Pancreas (tissue), 10 donors: Measurements from ENCODE around the gene CAMK1D. TPM values are rescaled to one million over a fixed set of nuclear protein-coding genes. Genes with fewer than 3 reads are reported as not detected.
"Not testable (repeated sequence)": the region's sequence is repeated elsewhere in the genome, so short reads cannot be mapped to it uniquely, and the experiment has no call there.

ENCODE experiments used
- ATAC-seq, 4 donors: fragments of 200-7000 bp; cut with Tn5 transposase; one replicate each; pipeline versions ENCODE4 v1.8.0 to v1.9.1; 2020; ENCODE audit warnings: mild to moderate bottlenecking in 4 of 4, moderate library complexity in 4 of 4
- DNase-seq, 6 donors: peaks; one replicate each; pipeline ENCODE4 v3.0.0-alpha.2; 2020
- FAIRE-seq: peaks from 2 replicates; lab custom pipeline; 2012; peaks lifted over from hg19 to GRCh38; lab: Jason Lieb, UNC
- H3K27ac ChIP-seq, 4 donors: fragments of 200-600 bp; sonication (generic); 1 replicate in 3 of 4; 2 replicates in 1 of 4; pipeline versions ENCODE4 v1.5.0 to v1.8.0; 2020
- H3K27me3 ChIP-seq, 4 donors: fragments of 200-600 bp; one replicate each; pipeline ENCODE4 v1.8.0; 2021
- H3K36me3 ChIP-seq, 3 donors: fragments of 200-600 bp; sonication (generic) in 1 of 3; one replicate each; pipeline versions ENCODE4 v1.5.0 to v1.8.0; 2020 to 2021
- H3K4me1 ChIP-seq, 3 donors: fragments of 200-600 bp; one replicate each; pipeline ENCODE4 v1.8.0; 2021
- H3K4me3 ChIP-seq, 4 donors: fragments of 200-600 bp; sonication (generic) in 2 of 4; one replicate each; pipeline versions ENCODE4 v1.5.0 to v1.8.0; 2020 to 2021
- H3K9me3 ChIP-seq, 4 donors: fragments of 200-600 bp; one replicate each; pipeline ENCODE4 v1.8.0; 2021
- WGBS, 2 donors: extraction: QIAGEN DNeasy Blood & Tissue Kit; methylation state at CpG; one replicate each; pipeline ENCODE4 v1.1.7; 2013; 5-methylcytosine and 5-hydroxymethylcytosine counted together
- intact Hi-C, 3 donors: fragments of 100-400 bp; cut with DNase I; formaldehyde crosslinking; loops; one replicate each; pipeline versions ENCODE4 v1.11.1 to v1.14.2; 2022
- polyA plus RNA-seq, 2 donors: library from polyadenylated mRNA; stranded (reverse); fragments of 200-250 nt; gene quantifications; one replicate each; pipeline ENCODE4 v1.2.3, GENCODE V29; 2013
- total RNA-seq, 6 donors: library from RNA; stranded (reverse); fragmentation: NEBNext Ultra II Directional in 4 of 6; extraction: Animal tissue kit (Norgen Biotek cat#: 25700) in 4 of 6; gene quantifications; one replicate each; pipeline versions ENCODE4 v1.2.1 to v1.2.4, GENCODE V29; 2021 to 2023
- TF ChIP-seq, protein P1 (sequence below), 4 donors: fragments of 200-600 bp; sonication (generic) in 3 of 4; IDR thresholded peaks; one replicate each; pipeline versions ENCODE4 v1.5.0 to v1.8.0; 2021; ENCODE audit warnings: antibody characterized with exemption in 4 of 4
- donor health status: healthy with polysubstance abuse.
- donor health status: DM: no; HTN: no; CAD: no; lungs with moderate emphysema.
- donor health status: DM: no; HTN: no; CAD: no.
- donor health status: control.
- donor health status: control.
- donor health status: Bipolar disorder and iron deficiency.
- donor health status: DM: yes; HTN: yes; CAD: no.
- donor health status: DM: no; HTN: no; CAD: no.
- donor health status: DM: no; HTN: no; CAD: no.
- donor health status: DM: yes; HTN: yes; CAD: no.

Gene CAMK1D
- total and polyA plus RNA-seq, 8 donors = 2.9 to 30.1 (median 22.7) TPM

DNA sequence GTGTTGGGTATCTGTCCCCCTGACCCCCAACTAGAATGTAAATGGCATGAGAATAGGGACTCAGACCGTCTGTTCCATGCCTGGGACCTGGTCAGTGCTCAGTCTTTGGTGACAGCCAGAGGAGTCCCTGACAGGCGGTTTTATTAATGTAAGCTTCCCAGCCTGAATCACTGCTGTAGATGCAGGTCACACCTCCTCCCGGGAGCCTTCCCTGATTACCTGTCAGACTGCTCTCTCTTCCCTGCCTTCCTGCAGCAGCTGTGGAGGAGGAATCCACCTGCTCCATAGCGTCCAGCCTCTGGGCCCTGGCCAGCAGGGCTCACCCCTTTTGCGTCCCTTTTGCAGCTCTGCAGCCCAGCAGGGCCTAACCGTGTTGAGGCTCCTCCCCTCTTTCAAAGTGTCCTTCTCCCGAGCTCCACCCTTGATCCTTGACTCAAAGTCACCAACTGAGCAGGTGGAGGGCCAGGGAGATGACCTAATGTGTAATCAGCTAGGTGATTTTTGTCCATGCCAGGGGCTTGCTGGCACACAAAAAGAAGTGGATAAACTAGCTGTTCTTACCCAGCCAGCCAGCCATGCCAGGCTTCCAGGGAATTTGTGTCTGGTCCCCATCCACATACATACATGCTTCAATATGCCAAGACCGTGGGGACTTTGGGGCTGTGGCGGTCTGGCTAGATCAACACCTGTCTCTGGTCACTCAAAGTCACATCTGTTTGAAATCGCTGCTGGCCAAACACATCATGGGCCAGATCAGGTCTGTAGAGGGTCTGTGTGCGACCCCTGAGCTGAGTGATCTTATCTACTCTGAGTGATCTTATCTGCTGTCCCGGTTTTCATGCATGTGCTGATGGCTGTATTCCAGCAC is 457.1 kb downstream of the CAMK1D start:
- intact Hi-C loops = no loop called here
- no peaks in the 10 kb centered on the region for H3K27me3 ChIP-seq
- H3K9me3 ChIP-seq = no peaks in the 10 kb centered on the region
- no peak for FAIRE-seq
- TF ChIP-seq, protein P1, sequence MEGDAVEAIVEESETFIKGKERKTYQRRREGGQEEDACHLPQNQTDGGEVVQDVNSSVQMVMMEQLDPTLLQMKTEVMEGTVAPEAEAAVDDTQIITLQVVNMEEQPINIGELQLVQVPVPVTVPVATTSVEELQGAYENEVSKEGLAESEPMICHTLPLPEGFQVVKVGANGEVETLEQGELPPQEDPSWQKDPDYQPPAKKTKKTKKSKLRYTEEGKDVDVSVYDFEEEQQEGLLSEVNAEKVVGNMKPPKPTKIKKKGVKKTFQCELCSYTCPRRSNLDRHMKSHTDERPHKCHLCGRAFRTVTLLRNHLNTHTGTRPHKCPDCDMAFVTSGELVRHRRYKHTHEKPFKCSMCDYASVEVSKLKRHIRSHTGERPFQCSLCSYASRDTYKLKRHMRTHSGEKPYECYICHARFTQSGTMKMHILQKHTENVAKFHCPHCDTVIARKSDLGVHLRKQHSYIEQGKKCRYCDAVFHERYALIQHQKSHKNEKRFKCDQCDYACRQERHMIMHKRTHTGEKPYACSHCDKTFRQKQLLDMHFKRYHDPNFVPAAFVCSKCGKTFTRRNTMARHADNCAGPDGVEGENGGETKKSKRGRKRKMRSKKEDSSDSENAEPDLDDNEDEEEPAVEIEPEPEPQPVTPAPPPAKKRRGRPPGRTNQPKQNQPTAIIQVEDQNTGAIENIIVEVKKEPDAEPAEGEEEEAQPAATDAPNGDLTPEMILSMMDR (IDR thresholded peaks at IDR 0.05) = no peak
- H3K27ac ChIP-seq = no peak overlapping the region
- WGBS, 2 donors = 72 to 77% methylated on average over 12 of the region's 12 CpGs
- H3K36me3 ChIP-seq = no peaks in the 10 kb centered on the region
- ATAC-seq = peak in 3 of 4 donors; percentile 48 to 70 (median 62)
- H3K4me3 ChIP-seq = no peak overlapping the region
- no peaks in the 10 kb centered on the region for H3K4me1 ChIP-seq
- no peak for DNase-seq

DNA sequence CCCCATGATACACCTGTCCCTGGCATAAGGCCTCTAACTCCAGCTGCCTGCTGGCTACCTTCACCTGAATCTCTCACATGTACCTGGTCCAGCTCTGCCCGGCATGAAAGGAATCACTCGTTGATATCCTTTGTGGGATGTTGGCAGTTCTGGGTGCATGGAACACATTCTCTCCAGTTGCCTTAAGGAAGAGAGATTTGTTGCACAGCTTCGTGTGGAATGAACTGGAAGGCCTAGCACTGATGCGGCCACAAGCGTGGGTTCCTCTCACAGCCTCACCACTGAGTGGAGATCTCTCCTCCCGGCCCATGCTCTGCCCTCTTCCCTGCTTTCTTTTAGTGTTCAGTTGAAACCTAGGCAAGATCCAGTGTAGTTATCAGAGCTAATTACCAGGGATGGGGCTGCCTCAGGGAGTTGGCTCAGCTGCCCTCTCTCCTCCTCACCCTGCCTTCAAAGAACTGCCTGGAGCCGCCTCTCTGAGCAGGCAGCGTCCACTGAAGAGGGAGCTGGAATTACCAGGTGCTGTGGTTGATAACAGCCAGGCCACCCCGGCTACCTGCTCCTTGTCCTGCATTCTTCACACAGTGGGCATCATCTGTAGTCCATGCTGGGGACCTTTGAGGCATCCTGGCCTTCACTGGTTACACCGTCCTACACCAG is 457.9 kb downstream of the CAMK1D start:
- Histone ChIP-seq H3K9me3 (no peaks in the 10 kb centered on the region), H3K27me3 (no peaks in the 10 kb centered on the region), H3K4me3 (no peak overlapping the region), H3K36me3 (no peaks in the 10 kb centered on the region), H3K27ac (no peak overlapping the region), H3K4me1 (no peaks in the 10 kb centered on the region)
- FAIRE-seq = no peak
- no peak for DNase-seq
- WGBS, 2 donors = 87 to 90% methylated on average over 10 of the region's 10 CpGs
- ATAC-seq = peak in 3 of 4 donors; percentile 17 to 26 (median 22)
- TF ChIP-seq, protein P1 (IDR thresholded peaks at IDR 0.05) = no peak
- intact Hi-C loops = no loop called here

DNA sequence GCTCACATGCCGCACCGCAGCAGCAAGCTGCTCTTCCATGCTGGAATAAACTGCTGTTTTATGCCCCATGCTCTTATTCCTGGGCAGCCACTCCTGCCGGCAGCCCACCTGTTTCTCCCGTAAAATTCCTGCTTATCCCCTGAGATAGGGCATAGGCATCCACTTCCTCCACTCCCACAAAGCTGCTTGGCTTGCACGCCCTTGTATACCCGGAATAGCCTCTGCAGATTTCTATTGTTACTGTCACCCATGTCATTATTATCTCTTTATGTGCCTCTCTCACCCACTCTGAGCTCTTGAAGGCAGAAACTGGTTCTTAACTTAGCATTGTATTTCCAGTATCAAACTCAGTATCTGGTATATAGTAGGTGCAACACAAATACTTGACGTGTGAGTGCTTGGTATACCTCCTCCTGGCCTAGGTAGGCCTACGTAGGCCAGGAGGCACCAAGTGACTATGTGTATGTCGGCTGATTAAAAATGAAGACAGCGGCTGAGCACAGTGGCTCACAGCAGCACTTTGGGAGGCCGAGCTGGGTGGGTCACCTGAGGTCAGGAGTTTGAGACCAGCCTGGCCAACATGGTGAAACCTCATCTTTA is 458.8 kb downstream of the CAMK1D start:
- H3K4me1 ChIP-seq = no peaks in the 10 kb centered on the region
- no peaks in the 10 kb centered on the region for H3K9me3 ChIP-seq
- no peaks in the 10 kb centered on the region for H3K36me3 ChIP-seq
- intact Hi-C loops = no loop called here
- ATAC-seq = no peak
- no peaks in the 10 kb centered on the region for H3K27me3 ChIP-seq
- DNase-seq = no peak
- H3K27ac ChIP-seq = no peak overlapping the region
- no peak overlapping the region for H3K4me3 ChIP-seq
- TF ChIP-seq, protein P1 (IDR thresholded peaks at IDR 0.05) = no peak
- 97% methylated on average over 11 of the region's 11 CpGs for WGBS, 2 donors
- no peak for FAIRE-seq

DNA sequence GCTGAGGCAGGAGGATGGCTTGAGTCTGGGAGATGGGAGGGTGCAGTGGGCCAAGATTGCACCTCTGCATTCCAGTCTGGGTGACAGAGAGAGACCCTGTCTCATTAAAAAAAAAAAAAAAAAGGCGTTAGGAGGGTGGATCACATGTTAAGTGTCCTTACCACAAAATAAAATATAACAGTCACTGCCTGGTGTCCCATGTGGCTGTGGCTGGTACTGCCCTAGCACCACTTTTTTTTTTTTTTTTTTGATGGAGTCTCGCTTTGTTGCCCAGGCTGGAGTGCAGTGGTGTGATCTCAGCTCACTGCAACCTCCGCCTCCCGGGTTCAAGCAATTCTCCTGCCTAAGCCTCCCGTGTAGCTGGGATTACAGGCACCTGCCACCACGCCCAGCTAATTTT is 460.7 kb downstream of the CAMK1D start:
- H3K27ac ChIP-seq, H3K9me3 ChIP-seq, ATAC-seq, H3K4me3 ChIP-seq, H3K27me3 ChIP-seq, DNase-seq, H3K4me1 ChIP-seq, FAIRE-seq, intact Hi-C loops: not testable (repeated sequence)
- H3K36me3 ChIP-seq = peaks cover 0 to 11% (median 0%) of the 10 kb centered on the region in 3 donors
- 97 to 99% methylated on average over 6 of the region's 6 CpGs for WGBS, 2 donors

DNA sequence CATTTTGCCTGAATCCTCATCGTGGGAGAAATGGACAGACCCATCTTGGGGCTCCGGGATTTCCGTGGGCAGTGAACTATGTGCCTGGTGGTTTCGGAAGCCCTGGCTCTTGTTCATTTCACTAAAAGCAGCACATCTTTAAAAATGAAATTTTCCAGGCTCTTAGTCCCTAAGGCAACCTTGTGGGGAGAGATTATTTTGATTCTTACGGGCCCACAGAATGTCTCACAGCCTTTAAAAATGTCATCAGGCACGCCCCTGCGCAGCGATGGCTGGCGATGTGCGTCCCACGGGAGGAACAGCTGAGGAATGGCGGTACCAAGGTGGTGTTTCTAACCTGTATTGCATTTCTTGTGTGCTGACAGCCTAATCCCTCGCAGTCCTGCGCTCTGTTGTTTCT is 462.5 kb downstream of the CAMK1D start:
- ATAC-seq (no peak), FAIRE-seq (no peak), DNase-seq (no peak)
- TF ChIP-seq, protein P1 (IDR thresholded peaks at IDR 0.05) = no peak
- Histone ChIP-seq H3K4me3 (no peak overlapping the region), H3K4me1 (no peaks in the 10 kb centered on the region), H3K27ac (no peak overlapping the region), H3K27me3 (no peaks in the 10 kb centered on the region), H3K9me3 (no peaks in the 10 kb centered on the region), H3K36me3 (peaks cover 0 to 17% (median 0%) of the 10 kb centered on the region in 3 donors)
- intact Hi-C loops = no loop called here
- WGBS, 2 donors = 93 to 94% methylated on average over 14 of the region's 14 CpGs
